SU-DHL-6 (cell line): ENCODE results near the gene PCDHA5.

Experiments
- CTCF ChIP-seq: fragments of 200-600 bp; sonication (generic); IDR thresholded peaks from one replicate; pipeline ENCODE4 v1.5.1; 2017; ENCODE audit warnings: antibody characterized with exemption, mild to moderate bottlenecking, low read length, moderate library complexity; ENCODE audit not compliant: insufficient read depth, poor library complexity, severe bottlenecking
- EZH2phosphoT487 ChIP-seq: fragments of 200-600 bp; sonication (generic), shearing (Covaris generic); conservative IDR thresholded peaks from 2 replicates; pipeline ENCODE4 v1.6.1; 2018; ENCODE audit warnings: mild to moderate bottlenecking, antibody characterized with exemption, low read length, moderate library complexity, mixed read lengths

GRCh38 chr5:140840978-140841962, 19.9 kb downstream of the PCDHA5 start, which contains the start of gene PCDHA8:
- peak; percentile 28 for TF ChIP-seq CTCF
- TF ChIP-seq EZH2phosphoT487, result no peak
